Epithelial cell of proximal tubule (primary cell): ENCODE results near the gene MYH9. TPM values are rescaled to one million over a fixed set of nuclear protein-coding genes. Genes with fewer than 3 reads are reported as not detected.
A peak's percentile ranks its signal among the peaks of the same experiment; 100 is the strongest.
"Not testable (repeated sequence)": the region's sequence is repeated elsewhere in the genome, so short reads cannot be mapped to it uniquely, and the experiment has no call there.

ENCODE experiments used
- DNase-seq: peaks from one replicate; pipeline ENCODE4 v3.0.0-alpha.2; 2011; ENCODE audit warnings: low read depth
- H3K4me3 ChIP-seq: 2 replicates; pipeline ENCODE4 v1.5.1; 2011; ENCODE audit warnings: low read depth, mild to moderate bottlenecking, low read length
- total RNA-seq: library from RNA; depleted of rRNA; stranded (reverse); fragments of >200 nt; gene quantifications from 2 replicates; pipeline ENCODE4 v1.2.3, GENCODE V29; 2015
- TF ChIP-seq, protein P1 (sequence below): conservative IDR thresholded peaks from 2 replicates; pipeline ENCODE4 v1.5.1; 2012; ENCODE audit warnings: low read depth, mild to moderate bottlenecking, low read length

MYH9 gene
- 797 and 896 TPM in 2 replicates for total RNA-seq

DNA sequence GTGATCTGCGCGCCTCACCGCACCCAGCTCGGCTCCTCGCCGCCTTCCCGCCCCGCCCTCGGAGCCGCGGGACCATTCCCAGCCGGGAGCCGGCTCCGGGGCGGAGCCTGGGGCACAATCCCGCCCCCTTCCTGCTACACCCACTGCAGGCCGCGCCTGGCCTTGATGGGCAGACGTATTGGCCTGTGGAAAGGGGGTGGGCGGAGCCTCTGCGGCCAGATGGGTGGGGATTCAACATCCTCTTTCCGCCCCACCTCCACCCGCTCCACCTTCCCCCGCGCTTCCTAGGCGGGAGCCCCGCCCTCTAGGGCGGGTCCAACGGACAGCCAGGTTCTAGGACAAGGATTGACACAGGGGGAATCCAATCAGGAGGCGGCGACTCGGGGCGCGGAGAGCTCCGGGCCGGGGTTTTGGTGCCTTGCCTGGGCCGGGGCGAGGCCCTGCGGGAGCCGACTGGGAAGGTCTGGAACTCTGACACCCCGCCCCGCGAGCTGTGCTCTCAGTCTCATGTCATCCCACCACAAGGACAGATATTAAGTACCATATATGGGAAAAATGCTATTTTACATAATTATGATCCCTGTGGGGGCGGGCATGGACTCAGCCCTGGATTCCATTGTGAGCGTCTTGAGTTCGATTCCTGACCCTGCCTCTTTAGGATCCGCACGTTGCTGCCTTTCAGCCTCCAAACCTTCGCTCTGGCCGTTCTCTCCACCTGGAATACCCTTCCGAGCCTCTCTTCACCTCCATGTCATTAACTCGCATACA, at the start of gene MYH9:
Gene MYH9, minus strand, starts transcription at position 9 of the 768 bp plus-strand sequence. CDS start 38,731 bp downstream, outside the sequence.
- TF ChIP-seq, protein P1, sequence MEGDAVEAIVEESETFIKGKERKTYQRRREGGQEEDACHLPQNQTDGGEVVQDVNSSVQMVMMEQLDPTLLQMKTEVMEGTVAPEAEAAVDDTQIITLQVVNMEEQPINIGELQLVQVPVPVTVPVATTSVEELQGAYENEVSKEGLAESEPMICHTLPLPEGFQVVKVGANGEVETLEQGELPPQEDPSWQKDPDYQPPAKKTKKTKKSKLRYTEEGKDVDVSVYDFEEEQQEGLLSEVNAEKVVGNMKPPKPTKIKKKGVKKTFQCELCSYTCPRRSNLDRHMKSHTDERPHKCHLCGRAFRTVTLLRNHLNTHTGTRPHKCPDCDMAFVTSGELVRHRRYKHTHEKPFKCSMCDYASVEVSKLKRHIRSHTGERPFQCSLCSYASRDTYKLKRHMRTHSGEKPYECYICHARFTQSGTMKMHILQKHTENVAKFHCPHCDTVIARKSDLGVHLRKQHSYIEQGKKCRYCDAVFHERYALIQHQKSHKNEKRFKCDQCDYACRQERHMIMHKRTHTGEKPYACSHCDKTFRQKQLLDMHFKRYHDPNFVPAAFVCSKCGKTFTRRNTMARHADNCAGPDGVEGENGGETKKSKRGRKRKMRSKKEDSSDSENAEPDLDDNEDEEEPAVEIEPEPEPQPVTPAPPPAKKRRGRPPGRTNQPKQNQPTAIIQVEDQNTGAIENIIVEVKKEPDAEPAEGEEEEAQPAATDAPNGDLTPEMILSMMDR: no peak
- peak within 1 kb of the TSS; percentile 81 for H3K4me3 ChIP-seq
- DNase-seq: peak; percentile 87

DNA sequence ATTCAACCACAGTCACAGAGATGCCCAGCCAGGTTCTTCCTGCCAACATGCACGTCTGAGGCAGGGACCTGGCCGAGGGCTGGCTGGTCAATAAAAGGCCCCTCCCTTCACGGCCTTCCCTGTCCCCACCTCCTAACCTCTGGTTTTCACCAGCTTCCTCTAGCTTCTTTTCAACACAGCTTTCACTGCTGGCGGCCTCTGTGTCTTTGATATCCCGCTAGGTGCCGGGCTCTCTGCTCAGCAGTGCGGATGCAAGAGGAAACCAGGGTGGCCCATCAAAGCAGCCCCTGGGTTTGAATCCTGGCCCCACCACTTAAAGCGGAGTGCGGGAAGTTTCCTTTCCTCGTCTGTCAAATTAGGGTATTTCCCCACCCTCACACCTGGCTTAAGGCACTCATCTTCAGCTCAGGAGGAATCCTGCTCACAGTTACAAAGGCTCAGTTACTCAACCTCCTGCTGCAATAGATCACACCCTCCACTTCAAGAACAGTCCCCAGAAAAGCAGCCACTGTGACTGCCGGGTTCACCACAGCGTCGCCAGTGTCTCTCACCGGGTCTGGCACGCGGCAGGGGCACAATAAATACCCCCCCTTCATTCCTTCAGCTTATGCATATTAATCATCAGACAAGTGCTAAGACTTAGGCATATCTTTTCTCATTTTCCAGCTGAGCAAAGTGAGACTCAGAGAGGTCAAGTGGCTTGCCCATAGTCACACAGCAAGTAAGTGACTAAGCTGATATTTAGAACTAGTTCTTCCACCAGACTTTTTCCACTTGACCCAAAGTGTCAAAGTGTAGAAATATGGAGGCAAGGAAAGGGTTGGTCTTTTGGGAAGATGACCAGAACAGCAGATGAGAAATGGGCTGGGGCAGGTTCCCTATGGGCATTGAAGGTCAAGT, 48.0 kb upstream of the MYH9 start:
- TF ChIP-seq, protein P1: no peak
- no peak for DNase-seq
- no peak overlapping the region for H3K4me3 ChIP-seq

DNA sequence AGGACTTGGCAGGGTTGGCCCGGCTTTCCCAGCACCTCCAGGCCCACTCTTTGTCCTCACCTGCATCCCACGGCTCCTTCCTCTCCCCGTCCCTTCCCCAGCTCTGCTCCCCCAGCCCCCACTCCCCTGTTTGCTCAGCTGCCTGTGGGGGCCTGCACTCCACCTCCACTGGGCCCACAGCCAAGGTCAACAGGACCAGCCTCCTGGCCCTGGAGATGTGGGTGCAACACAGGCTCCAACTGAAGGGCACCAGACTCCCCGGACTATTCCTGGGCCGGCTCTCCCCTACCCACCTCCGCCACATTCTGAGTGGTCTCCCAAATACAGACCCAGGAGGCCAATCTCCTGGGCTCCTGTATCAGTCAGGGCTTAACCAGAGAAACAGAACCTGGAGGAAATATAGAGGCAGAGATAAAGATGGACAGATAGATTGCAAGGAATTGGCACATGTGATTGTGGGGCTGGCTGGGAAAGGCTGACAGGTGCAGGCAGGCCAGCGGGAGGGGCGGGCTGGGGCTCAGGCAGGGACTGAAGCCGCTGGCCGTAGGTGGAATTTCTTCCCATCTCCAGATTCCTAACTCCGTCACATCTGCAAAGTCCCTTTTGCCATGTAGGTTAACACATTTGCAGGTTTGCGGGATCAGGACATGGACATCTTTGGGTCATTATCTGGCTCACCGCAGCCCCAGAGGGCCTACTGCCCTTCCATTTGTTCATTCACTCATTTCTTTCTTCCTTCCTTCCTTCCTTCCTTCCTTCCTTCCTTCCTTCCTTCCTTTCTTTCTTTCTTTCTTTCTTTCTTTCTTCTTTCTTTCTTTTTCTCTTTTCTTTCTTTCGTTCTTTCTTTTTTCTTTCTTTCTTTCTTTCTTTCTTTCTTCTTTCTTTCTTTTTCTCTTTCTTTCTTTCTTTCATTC, 45.8 kb upstream of the MYH9 start:
- no peak for DNase-seq
- H3K4me3 ChIP-seq: no peak overlapping the region
- TF ChIP-seq, protein P1: no peak

DNA sequence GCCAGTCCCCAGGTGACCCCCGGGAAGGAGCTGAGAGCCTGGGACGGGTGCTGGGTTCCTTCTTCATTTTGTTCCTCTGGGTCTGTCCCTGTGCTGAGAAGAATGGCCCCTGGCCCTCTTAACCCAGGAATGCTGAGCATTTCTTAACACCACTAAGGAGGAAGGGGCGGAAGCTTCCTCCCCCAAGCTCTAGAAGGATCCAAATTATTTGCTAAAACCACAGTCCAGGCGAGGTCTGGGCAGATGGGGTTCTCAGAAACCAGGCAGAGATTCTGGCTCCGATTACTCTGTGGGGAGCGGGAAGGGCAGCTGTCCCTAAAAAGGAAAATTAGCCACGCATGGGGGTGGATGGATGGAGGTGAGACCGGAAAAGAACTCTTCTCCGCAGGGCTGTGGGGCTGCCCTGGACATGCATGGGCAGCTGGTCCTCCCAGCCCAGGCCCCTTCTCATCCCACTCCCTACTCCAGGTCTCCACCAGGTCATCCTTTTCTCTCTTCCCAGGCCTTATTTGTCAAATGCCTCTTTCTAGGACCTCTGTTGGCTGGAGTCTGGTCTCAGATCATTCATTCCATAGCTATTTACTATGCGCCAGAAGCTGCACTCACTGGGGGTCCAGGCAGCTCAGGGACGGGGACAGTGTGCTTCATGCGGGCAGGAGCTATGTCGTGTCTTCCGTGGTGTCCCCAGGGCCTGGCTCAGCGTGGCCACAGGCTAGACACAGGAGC, 45.0 kb upstream of the MYH9 start:
- DNase-seq: no peak
- TF ChIP-seq, protein P1: no peak
- H3K4me3 ChIP-seq: no peak overlapping the region

DNA sequence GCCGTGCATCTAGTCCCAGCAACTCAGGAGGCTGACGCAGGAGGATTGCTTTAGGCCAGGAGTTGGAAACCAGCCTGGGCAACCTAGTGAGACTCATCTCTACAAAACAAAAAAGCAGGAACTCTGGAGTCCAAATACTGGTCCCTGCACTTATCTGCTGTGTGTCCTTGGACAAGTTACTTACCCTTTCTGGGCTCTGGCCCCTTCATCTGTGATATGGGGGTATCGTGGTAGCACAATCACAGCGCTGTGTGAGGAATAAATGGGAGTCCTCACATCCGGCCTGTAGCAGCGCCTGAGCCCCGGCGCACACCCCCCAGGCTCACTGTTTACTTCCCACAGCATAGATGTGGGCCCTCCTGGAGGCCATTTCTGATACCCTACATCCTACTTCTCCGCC, 44.2 kb upstream of the MYH9 start:
- TF ChIP-seq, protein P1: no peak
- H3K4me3 ChIP-seq: no peak overlapping the region
- no peak for DNase-seq

DNA sequence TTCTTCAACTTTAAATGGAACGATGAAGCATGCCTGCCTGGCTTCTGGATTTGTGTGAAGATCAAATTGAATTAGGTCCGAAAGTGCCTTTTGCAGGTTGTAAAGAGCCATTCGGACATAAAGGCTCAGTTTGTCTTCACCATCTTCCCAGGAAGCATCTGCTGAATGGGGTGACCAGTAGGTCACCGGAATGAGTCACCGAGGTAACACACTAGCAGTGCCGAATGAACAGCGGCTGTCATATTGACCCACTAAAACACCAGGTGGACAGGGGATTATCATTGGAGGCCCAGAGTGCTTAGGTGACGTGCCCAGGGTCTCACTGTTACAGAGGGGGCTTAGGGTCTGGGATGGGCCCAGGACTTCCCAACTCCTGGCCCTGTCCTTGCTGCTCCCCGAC, 43.1 kb upstream of the MYH9 start:
- DNase-seq: no peak
- H3K4me3 ChIP-seq: no peak overlapping the region
- TF ChIP-seq, protein P1: no peak

DNA sequence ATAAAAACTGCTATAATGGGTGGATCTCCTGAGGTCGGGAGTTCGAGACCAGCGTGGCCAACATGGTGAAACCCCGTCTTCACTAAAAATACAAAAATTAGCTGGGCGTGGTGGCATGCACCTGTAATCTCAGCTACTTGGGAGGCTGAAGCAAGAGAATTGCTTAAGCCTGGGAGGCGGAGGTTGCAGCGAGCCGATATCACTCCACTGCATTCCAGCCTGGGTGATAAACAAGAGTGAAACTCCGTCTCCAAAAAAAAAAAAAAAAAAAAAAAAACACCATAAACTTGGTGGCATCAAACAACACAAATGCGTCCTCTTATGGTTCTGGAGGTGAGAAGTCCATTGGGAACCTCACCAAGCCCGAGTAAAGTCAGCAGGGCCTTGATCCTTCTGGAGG, 40.2 kb upstream of the MYH9 start:
- DNase-seq, H3K4me3 ChIP-seq: not testable (repeated sequence)
